ENCODE data around the gene TSHZ1.

DNA sequence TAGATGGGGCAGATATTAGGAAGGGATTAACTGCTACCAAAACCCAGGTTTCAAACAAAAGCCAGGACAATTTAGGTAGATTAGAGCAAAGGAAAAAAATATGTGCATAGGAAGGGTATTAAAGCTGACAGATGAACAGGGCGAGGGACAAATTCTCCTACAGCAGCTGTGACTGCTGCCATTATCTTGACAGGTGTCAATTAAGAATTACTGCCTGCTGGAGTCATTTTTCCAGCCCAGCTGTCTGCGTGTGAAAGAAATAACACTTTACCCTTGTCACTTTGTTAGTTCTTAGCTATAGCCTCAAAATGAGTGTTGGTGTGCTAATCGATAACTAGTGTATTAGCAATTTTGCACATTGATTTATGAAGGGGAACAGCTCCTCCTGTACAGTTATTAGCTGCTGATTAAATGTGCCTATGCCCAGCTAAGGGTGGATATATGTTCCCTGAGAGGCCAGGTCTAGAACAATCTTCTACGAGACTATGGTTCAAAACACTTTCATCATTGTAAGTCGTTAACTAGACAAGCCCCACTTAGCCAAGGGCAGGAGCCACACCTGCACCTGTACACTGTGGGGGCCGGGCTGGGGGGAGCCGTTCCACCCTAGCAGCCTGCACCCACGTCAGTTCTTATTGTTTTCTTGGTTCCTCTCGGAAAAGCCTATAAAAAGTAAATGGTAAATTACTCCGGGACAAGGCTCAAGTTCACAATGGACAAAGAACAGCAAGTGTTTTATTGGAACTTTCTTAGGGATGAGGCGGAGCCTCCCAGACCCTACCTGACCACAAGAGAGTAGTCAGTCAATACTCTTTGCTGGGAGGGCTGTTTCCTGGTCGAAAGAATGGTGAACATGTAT lies 7.7 kb downstream of the TSHZ1 start:
- TF ChIP-seq EZH2phosphoT487 (IDR thresholded peaks at IDR 0.05; ENCODE audit: borderline replicate concordance, low read depth, low read length): no peak
- TF ChIP-seq CTCF (conservative IDR thresholded peaks at IDR 0.05; ENCODE audit: low read length): no peak
